ENCODE results near the gene FSTL4. TPM values are rescaled to one million over a fixed set of nuclear protein-coding genes. Genes with fewer than 3 reads are reported as not detected.
"Not testable (repeated sequence)": the region's sequence is repeated elsewhere in the genome, so short reads cannot be mapped to it uniquely, and the experiment has no call there.

The FSTL4 gene
- total RNA-seq, 1 experiment from 2014 or later: 0.40 TPM

GRCh38 chr5:133552925-133553525, 59.3 kb downstream of the FSTL4 start:
- DNase-seq (ENCODE audit: low read depth): peak; percentile 36

GRCh38 chr5:133546500-133546899, 65.8 kb downstream of the FSTL4 start:
- no peak for DNase-seq (ENCODE audit: low read depth)

- no peak for DNase-seq (ENCODE audit: low read depth)
These were observed 68.0 kb downstream of the FSTL4 start for GRCh38 chr5:133544346-133544745.

- no peak for DNase-seq (ENCODE audit: low read depth)
These were observed 72.5 kb downstream of the FSTL4 start for GRCh38 chr5:133539818-133540217.

GRCh38 chr5:133538718-133539117, 73.6 kb downstream of the FSTL4 start:
- DNase-seq (ENCODE audit: low read depth): no peak

GRCh38 chr5:133535241-133535929, 77.0 kb downstream of the FSTL4 start:
- not testable (repeated sequence) for DNase-seq (ENCODE audit: low read depth)

GRCh38 chr5:133534566-133534965, 77.8 kb downstream of the FSTL4 start:
- DNase-seq (ENCODE audit: low read depth): no peak

- no peak for DNase-seq (ENCODE audit: low read depth)
These were observed 78.8 kb downstream of the FSTL4 start for GRCh38 chr5:133533541-133533940.

GRCh38 chr5:133531594-133531993, 80.7 kb downstream of the FSTL4 start:
- DNase-seq (ENCODE audit: low read depth): peak; percentile 4

GRCh38 chr5:133531178-133531577, 81.2 kb downstream of the FSTL4 start:
- DNase-seq (ENCODE audit: low read depth): no peak

- DNase-seq (ENCODE audit: low read depth): no peak
These were observed 82.1 kb downstream of the FSTL4 start for GRCh38 chr5:133530270-133530669.

GRCh38 chr5:133528841-133529240, 83.5 kb downstream of the FSTL4 start:
- no peak for DNase-seq (ENCODE audit: low read depth)

- DNase-seq (ENCODE audit: low read depth): no peak
These were observed 85.0 kb downstream of the FSTL4 start for GRCh38 chr5:133527311-133527710.

- DNase-seq (ENCODE audit: low read depth): no peak
These were observed 86.0 kb downstream of the FSTL4 start for GRCh38 chr5:133526368-133526767.

GRCh38 chr5:133525126-133525525, 87.2 kb downstream of the FSTL4 start:
- DNase-seq (ENCODE audit: low read depth): no peak

- DNase-seq (ENCODE audit: low read depth): no peak
These were observed 87.7 kb downstream of the FSTL4 start for GRCh38 chr5:133524666-133525065.

GRCh38 chr5:133523961-133524586, 88.3 kb downstream of the FSTL4 start:
- DNase-seq (ENCODE audit: low read depth): no peak

- DNase-seq (ENCODE audit: low read depth): no peak
These were observed 89.2 kb downstream of the FSTL4 start for GRCh38 chr5:133523013-133523658.

- DNase-seq (ENCODE audit: low read depth): no peak
These were observed 90.5 kb downstream of the FSTL4 start for GRCh38 chr5:133521801-133522200.

GRCh38 chr5:133520991-133521706, 91.2 kb downstream of the FSTL4 start:
- DNase-seq (ENCODE audit: low read depth): no peak

- no peak for DNase-seq (ENCODE audit: low read depth)
These were observed 92.3 kb downstream of the FSTL4 start for GRCh38 chr5:133520062-133520461.

- no peak for DNase-seq (ENCODE audit: low read depth)
These were observed 93.2 kb downstream of the FSTL4 start for GRCh38 chr5:133519191-133519590.

Data from LHCN-M2 (cell line).